SHP77 (cell line): ENCODE results near the gene KIAA0040.

Experiments
- DNase-seq, 2 experiments: peaks; one replicate each; lab custom pipeline; 2025; lab: John Stamatoyannopoulos, UW

Gene KIAA0040

DNA sequence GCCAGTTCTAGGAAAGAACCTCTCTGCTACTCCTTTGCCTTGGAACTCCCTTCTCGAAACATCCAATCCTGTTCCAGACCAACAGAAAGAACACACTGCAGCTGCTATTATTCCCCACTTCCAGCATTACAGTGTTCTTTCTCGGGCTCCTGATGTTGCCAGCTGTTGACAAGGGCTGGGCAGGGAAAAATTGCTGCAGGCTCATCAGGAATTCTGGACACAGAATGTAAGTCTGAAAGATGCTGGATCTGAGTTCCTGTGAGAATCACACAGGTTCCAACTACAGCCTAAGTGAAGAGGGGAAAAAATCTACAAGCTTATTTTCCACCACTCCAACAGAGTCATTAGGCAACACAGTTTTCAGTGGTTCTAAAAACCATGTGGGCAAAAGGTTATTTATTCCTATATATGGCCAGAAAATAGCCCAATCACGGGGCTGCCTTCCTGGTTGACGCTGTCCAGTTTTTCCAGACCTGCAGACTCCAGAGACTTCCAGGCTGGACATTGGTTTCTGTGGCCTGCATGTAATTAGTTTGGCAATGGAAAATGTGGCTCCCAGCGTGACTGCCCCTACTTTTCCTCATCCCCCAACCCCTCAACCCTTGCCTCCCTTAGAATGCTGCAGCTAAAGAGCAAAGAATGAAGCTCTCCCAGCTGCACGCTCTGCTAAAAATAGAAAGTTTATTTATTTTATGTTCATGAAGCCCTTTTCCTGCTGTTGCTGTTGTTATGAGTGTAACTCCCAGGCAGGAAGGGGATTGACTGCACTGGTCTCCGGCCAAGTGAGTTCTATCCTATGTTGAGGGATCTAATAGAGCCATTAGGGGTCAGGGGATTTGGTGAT lies 8.3 kb upstream of the KIAA0040 start:
- peak; percentile 18 to 64 for DNase-seq

DNA sequence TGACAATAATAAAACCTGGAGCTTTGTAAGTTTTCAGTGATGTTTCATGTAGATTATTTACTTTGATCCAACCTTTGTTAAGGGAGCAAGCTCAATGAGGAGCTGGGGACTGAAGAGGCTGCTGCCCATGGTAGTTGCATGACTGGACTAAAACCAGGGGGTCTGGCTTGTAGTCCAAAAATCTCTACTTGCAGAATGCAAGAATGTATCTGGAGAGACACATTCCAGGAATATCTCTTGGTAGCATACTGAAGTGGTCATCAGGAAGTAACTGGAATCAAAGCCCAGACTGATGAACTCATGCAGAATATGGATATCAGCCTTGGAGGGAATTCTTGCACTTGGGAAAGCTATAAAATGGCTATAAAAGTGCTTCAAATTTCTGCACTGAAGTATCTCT lies 5.8 kb upstream of the KIAA0040 start:
- no peak for DNase-seq

DNA sequence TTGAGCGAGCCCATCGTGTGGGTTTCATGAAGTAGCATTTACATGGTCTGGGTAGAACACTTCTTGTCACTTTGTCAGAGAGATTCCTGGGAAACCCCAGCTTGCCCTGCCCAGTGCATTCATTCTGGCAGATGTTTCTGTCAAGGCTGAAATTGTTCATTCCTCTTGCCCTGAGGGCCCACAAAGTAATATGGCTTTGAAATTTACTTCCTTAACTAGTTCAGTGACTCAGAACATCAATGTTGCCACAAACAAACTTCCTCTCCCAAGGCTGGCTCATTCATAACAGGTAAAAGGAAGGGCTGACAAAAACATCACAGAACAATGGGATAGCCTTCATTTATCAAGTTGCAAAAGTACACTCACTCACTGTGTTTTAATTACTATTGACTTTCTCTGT lies 5.0 kb upstream of the KIAA0040 start:
- no peak for DNase-seq

DNA sequence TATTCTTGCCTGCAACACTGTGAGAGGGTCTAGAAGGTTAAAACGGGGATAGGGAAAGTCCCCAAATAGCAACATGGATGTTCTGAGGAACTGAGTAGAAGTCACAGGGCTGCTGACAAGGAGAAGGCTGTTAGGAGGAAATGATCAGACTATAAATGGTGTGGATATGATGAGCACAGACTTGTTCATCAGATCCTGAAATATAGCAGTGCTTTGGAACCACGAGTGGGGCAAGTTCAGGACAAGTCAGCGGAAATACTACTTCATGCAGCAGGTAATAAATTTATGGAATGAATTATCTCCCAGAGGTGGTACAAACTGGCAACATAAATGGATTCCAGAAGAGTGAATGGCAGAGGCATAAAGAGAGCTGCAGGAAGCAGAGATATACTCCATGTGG lies 3.2 kb upstream of the KIAA0040 start:
- no peak for DNase-seq

DNA sequence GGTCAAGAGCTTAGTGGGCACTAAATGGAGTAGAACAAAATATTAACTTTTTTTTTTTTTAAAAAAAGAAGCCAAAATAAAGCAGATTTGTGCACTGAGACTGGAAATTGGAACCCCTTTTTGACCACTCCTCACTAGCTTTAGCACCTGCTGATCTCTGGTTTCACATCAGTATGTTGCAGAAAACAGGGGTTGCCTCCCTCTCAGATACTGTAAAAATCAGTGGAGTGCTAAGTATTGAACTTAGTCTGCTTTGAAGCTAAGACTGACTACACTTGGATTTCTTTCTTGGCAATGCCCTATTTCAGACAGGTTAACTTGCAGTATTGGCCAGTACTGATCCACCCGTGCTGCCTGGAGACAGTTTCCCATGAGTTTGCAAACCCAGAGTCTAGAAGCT lies 2.7 kb upstream of the KIAA0040 start:
- no peak for DNase-seq

DNA sequence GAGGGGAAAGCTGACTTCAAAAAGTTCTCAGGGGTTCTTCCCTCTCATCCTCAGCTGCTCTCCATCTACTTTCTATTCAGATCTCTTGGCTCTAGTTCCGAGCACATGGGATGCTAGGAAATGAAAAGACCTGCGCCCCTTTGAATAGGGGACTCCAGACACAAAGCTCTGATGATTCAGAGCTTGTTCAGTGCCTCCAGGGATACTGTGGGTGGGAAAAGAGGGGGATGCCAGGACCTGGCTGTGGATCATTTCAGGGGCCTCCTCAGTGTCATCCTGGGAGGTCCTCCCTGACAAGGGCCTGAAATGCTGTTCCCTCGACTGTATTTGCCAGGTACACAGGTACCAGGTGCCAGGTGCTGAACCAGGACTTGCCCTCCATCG lies 943 bp upstream of the KIAA0040 start:
- no peak for DNase-seq

DNA sequence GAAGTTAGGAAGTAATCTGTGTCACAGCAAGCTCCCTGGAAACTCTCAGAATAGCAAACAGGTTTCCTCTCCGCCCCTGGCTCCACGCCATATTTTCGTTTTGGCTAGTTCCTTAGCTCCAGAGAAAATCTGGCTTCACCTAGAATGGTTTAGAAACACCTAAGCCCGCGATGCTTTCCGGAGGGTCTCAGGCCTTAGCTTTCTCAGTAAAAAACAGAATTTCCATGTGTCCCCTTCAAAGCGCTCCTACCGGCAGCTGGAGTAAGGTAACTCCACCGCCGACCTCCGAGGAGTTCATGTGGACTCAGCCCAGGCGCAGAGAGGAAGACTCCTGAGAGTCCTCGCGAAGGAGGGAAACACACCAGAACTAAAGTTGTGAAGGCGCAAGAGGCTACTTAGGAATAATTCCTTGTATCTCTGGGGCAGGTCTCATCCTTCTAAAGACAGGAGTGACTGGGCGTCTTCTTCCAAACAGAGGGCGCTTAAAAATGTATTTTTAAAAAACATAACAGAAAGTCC lies 406 bp downstream of the KIAA0040 start:
- peak; percentile 59 to 61 for DNase-seq

DNA sequence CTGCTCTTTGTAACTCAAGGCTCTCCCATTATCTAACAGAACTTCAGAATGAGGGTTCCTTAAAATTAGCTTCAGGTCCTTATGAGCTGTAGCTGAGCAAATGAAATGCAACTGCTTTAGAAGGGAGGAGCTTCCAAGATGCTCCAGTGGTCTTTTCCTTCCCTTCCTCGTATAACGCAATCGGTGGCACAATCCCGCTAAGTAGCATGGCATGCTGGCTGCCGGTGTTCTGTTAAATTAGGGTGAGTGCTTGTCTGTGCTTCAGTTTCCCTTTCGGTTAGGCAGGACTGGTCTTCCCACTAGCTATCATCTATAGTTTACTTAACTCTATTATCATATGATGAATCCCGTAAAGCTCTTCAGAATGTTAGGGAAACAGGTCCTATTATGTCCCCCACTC lies 917 bp downstream of the KIAA0040 start:
- no peak for DNase-seq

DNA sequence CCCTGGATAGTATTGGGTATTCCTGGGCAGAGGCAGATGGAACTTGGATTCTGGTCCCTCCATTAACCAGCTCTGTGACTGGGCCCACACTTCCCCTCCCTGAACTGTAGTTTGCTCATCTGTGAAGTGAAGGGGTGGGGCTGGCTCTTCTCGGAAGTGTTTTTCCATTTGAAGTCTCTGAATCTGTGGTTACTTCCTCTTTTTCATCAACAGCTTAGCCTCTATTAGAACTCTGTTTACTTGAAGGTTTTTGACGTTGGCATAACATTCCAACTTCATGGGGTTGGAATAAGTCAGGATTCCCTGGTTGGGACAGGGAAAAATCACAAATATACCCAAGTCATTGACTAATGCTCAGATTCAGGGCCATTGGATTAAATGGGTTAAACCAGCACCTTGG lies 3.6 kb downstream of the KIAA0040 start:
- DNase-seq: no peak

DNA sequence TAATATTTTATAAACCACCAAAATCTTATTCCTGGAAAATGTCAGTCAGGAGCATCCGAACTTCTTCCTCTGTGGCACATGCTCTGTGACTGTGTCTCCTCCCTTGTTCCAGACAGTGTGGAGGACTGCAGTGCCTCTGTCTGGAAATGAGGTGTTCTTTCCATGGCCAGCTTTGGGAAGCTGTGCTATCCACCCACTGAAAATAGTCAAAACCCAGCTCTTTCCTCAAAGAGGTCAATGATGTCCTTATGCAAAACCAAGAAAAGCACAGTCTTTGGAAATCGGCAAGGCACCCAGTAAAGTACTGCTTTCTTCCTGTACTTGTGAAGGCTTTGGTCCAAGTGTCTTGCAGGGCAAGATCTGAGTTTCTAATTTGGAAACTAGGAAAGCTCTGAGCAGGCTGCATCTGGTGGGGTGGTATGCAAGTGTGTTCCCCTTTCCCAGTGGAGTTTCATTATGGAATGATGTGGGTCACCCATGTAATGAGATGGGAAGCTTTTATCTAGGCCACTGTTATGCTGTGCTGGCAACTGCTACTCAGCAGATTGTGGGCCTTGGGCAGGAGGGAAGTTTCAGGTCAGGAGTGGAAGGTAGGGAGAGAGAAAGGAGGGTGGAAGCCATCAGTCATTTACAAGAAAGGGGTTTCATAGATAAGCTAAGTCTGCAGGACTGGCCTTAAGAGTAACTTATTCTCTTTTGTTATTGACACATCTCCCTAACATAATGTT lies 6.0 kb downstream of the KIAA0040 start:
- DNase-seq: no peak

DNA sequence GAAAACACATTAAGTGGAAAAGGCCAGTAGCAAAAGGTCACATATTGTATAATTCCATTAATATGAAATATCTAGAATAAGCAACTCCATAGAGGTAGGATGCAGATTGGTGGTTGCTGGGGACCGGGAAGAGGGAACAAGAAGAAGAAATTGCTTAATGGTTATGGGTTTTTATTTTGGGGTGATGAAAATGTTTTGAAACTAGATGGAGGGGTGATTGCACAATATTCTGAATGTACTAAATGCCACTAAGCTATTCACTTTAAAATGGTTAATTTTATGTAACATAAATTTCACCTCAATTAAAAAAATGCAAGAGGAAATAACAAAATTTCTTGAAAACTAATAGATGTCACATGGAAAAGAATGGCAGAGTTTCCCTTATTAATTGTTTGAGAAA lies 6.7 kb downstream of the KIAA0040 start:
- DNase-seq: no peak

DNA sequence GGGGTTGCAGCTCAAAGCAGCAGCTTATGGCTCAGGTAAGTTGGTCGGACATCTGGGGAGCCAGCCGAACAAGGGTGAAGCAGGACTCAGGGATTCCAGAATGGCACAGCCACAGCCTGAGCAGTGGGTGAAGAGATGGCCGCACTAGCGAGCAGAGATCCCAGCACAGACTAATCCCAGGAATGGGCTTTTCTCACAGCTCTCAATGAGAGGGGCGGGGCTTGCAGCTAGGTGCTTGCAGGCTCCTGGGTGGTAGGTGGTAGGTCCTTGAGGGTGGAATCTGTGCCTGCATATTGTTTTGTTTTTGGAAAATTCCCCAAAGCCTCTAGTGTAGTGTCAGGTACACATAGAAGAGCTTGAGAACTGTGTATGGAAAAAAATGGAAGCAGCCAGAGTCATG lies 9.0 kb downstream of the KIAA0040 start:
- no peak for DNase-seq

DNA sequence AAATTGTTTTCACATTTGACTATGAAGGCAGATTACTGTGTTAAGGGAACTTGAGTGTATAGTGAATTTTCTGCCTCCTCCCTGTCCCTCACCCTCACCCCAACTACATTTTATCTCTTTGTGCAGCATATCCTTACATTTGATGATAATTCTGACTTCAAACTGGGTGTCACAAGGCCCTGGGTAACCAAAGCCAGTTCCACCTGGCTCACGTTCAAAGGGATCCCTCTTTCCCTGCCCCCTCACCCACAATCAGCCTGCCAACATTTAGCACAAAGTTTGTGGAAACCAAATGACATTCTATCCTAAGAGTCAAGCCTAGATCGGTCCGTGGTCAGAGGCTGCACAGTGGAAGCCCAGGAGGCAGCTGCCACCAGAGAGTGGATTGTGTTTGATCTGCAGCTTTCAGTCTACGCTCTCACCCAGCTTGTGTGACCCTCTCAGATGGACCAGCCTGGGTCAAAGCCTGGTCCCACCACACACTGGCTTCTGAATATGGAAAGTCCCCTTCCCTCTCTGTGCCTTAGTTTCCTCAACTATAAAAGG lies 10.3 kb downstream of the KIAA0040 start:
- DNase-seq: no peak

DNA sequence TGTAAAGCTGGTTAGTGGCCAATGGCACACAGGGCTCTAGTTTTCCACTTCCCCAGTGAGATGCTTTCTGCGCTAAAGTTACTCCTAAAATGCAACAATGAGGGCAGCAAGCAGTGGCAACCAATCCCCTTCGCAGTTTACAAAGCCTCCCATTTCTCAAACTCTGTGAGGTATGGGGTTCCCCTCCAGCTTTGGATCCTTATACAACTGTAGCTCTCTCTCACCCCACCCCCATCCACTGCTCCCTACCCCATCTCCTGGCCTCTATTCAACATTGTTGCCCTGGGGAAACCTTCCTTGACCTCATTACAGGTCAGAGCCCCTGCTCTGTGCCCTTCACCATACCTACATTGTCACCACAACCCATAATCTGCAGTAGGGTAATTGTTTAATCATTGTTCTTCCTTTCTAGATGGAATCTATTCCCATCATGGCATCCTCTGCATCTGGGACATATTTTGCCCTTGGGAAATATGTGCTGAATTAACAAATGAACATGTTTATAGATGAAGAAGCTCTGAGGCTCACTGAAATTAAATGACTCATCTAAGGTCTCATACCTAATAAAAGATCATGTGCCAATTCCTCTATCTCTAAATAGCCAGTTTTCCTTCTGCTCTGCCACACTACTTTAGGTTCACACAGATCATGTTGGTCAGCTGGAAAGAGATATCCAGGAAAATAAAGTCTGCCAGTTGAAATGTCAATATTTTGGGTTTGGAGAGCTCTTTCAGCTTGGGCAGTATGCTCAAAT lies 12.6 kb downstream of the KIAA0040 start:
- no peak for DNase-seq

DNA sequence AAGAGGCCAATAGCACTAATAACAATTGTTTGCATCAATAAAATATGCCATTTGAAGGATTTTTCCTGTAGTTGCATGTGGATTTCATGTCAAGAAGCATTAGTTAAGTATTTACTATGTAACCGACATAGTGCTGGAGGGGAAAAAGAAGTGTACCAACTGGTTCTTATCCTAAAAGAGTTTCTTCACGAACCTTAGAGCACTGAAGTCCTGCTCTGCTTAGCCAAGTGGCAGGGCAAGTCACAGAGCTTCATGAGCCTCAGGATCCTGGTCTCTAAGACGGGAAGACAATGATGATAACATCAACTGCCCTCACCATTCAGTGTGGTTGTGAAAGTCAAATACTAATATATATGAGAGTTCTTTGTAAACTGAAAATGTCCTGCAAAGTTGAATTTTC lies 14.1 kb downstream of the KIAA0040 start:
- DNase-seq: no peak

DNA sequence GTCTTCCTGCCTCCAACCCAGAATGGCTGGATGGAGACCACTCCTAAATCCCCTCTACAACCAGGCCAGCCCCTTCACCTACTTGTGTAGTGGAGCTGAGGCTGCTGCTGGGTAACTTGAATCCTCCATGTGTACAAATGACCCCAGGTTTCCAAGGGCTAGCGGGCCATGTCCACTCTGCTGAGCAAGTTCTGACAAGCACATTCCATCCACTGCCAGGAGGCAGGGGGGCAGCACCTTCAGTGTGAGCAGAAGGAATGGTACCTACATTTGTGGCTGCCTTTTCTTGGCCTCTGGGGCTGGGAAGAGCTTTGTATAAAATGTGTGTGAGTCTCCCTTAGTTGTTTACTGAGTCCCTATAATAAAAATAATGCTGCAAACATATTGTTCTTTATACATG lies 14.5 kb downstream of the KIAA0040 start:
- no peak for DNase-seq

DNA sequence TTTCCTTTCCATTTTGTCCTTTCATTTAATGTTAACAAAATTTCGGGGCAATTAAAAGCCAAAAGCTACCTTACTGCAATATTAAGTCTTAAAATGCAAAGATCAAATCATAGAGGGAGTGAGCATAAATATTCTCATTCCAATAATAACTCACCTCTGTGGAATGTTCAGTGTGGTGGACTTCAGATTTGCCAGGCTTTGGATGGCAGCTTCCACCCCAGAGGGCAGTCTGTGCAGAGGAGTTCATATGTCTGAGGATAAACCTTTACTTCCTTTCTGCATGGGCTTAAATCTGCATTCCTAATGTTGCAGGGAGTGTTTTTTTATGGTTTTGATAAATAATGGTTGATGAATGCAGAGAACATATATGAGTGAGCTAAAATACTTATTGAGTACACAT lies 16.3 kb downstream of the KIAA0040 start:
- no peak for DNase-seq

DNA sequence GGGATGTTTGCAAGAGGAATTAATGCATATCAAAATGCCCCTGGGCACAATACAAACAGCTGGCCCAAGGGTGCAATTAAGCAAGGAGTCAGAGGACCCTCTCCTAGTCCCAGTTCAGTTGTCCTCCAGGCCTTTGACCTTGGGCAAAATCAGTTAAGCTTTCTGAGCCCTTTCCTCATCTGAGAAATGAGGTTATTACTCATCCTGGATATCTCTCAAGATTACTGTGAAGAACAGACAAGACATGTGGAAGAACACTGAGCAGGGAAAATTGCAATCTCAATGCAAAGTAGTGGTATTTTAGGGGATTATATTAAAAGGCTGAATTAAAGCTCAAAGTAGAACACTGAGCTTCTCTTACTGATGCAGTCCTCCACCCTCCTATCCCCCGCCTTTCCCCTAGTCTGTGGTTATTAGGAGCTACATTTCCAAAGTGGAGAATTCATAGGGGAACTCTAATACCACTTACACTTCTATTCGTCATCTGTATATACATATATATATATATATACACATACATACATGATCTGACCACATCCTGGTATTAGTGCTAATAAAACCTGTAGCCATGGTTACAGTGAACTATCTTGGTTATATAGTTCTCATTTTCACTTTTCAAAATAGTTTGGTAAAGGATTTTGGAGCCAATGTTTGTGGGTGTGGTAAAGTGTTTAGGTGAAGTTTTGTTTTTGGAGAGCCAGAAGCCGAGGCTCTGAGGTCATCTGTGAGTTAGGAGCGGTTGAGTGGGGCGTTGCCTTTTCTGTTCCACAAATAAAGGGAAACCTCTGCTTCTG lies 18.1 kb downstream of the KIAA0040 start:
- no peak for DNase-seq

DNA sequence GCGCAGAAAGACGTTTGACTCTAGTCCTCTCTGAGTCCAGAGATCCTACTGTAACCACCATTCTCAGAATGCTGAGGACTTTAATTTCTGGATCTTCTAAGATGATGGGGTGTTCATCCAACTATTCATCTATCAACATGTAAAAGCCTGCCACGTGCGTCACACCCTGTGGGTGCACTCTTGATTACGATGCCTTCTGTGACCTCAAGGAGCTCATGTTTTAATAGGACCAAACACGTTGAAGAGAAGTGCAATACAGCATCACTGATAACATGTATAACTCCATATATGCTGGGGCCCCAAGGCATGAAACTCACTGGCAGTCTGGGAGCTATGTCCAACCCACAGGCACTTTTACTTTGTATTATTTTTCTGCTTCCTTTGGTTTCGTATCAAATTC lies 19.0 kb downstream of the KIAA0040 start:
- DNase-seq: no peak

DNA sequence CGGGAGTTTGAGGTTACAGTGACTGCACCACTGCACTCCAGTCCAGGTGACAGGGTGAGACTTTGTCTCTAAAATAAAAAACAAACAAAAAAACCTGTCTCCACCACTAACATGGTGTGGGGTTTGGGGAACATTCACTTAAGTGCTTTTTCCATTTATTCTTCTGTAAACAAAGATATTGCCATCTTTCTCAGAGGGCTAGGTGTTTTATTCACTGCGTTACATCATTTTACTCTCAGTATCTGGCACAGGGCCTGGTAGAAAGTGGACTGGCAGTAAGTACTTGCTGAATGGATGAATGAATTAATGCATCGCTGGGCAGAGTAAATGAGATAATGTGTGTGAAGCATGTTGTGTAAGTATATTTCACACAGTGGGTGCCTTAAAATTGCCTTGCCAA lies 20.1 kb downstream of the KIAA0040 start:
- DNase-seq: peak; percentile 19 to 27
